Measurements from ENCODE around the gene SLC7A14. TPM values are rescaled to one million over a fixed set of nuclear protein-coding genes. Genes with fewer than 3 reads are reported as not detected.

The SLC7A14 gene
- total RNA-seq, 4 donors from 2014 or later: not detected

GRCh38 chr3:170528726-170529125 lies 57.1 kb downstream of the SLC7A14 start:
- no peak overlapping the region for H3K4me3 ChIP-seq
- H3K36me3 ChIP-seq: no peaks in the 10 kb centered on the region
- peaks cover 6% of the 10 kb centered on the region for H3K4me1 ChIP-seq
- H3K27ac ChIP-seq: no peak overlapping the region
- H3K27me3 ChIP-seq: no peaks in the 10 kb centered on the region
- TF ChIP-seq POLR2A (IDR thresholded peaks at IDR 0.05) (no peak), CTCF (IDR thresholded peaks at IDR 0.05) (no peak), EP300 (IDR thresholded peaks at IDR 0.05) (no peak), POLR2AphosphoS5 (IDR thresholded peaks at IDR 0.05) (no peak)
- DNase-seq (ENCODE audit: low spot score in 2 of 2): no peak
- WGBS: 61% methylated on average over 8 of the region's 8 CpGs
- H3K9me3 ChIP-seq: no peaks in the 10 kb centered on the region

GRCh38 chr3:170524073-170524472 lies 61.8 kb downstream of the SLC7A14 start:
- no peak overlapping the region for H3K27ac ChIP-seq
- no peaks in the 10 kb centered on the region for H3K27me3 ChIP-seq
- no peak for DNase-seq (ENCODE audit: low spot score in 2 of 2)
- H3K9me3 ChIP-seq: no peaks in the 10 kb centered on the region
- H3K36me3 ChIP-seq: no peaks in the 10 kb centered on the region
- H3K4me1 ChIP-seq: no peaks in the 10 kb centered on the region
- TF ChIP-seq CTCF (IDR thresholded peaks at IDR 0.05) (no peak), POLR2AphosphoS5 (IDR thresholded peaks at IDR 0.05) (no peak), POLR2A (IDR thresholded peaks at IDR 0.05) (no peak), EP300 (IDR thresholded peaks at IDR 0.05) (no peak)
- no peak overlapping the region for H3K4me3 ChIP-seq

DNA sequence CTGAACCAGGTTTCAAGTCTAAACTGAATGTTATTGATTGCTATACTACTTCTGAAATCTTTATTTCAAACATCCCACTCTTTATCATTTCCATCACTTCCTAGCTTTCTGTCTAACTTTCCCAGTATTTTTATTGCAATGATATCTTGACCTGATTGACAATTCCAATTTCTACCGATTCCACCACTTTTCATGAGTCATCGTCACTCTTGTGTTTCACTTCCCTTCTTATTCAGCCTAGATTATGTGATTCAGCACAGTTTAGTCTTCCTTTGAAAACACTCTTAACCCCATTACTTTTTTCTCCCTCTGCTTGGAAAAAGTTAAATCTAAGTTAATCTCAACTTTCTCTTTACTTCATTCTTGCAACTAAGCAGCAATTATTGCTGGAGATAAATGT lies 62.6 kb downstream of the SLC7A14 start:
- Histone ChIP-seq H3K9me3 (no peaks in the 10 kb centered on the region), H3K36me3 (no peaks in the 10 kb centered on the region), H3K4me1 (no peaks in the 10 kb centered on the region), H3K4me3 (no peak overlapping the region), H3K27ac (no peak overlapping the region), H3K27me3 (no peaks in the 10 kb centered on the region)
- no peak for TF ChIP-seq CTCF (IDR thresholded peaks at IDR 0.05)
- no peak for TF ChIP-seq POLR2AphosphoS5 (IDR thresholded peaks at IDR 0.05)
- TF ChIP-seq POLR2A (IDR thresholded peaks at IDR 0.05): no peak
- no peak for TF ChIP-seq EP300 (IDR thresholded peaks at IDR 0.05)
- DNase-seq (ENCODE audit: low spot score in 2 of 2): no peak
- 62% methylated on average over 2 of the region's 2 CpGs for WGBS

- 43% methylated on average over 2 of the region's 2 CpGs for WGBS
- Histone ChIP-seq H3K36me3 (no peaks in the 10 kb centered on the region), H3K27ac (no peak overlapping the region), H3K4me3 (no peak overlapping the region), H3K9me3 (no peaks in the 10 kb centered on the region), H3K4me1 (no peaks in the 10 kb centered on the region), H3K27me3 (no peaks in the 10 kb centered on the region)
- TF ChIP-seq EP300 (IDR thresholded peaks at IDR 0.05) (no peak), POLR2A (IDR thresholded peaks at IDR 0.05) (no peak), CTCF (IDR thresholded peaks at IDR 0.05) (no peak), POLR2AphosphoS5 (IDR thresholded peaks at IDR 0.05) (no peak)
- DNase-seq (ENCODE audit: low spot score in 2 of 2): no peak
Observed at GRCh38 chr3:170522201-170522600, 63.7 kb downstream of the SLC7A14 start.

DNA sequence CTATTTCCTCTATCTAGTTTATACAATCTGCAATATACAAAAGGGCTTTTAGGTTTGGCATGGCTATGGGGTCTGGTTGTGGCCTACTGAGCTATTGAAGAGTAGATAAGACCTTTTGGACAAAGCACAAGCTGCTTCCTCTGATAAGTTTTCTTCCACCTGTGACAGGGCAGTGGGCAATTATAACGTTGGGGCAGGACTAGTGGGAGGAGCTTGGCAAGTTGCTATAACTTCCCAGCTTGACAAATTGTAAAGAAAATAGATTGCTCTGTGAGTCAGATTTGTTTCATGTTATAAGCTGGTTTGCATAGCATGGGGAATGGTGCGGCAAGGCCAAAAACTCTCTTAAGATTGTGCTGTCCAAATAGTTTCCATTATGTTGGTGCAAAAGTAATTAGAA lies 64.9 kb downstream of the SLC7A14 start:
- Histone ChIP-seq H3K27ac (no peak overlapping the region), H3K36me3 (no peaks in the 10 kb centered on the region), H3K4me3 (no peak overlapping the region), H3K4me1 (no peaks in the 10 kb centered on the region), H3K27me3 (no peaks in the 10 kb centered on the region), H3K9me3 (no peaks in the 10 kb centered on the region)
- DNase-seq (ENCODE audit: low spot score in 2 of 2): no peak
- 34% methylated on average over 2 of the region's 2 CpGs for WGBS
- TF ChIP-seq POLR2AphosphoS5 (IDR thresholded peaks at IDR 0.05) (no peak), POLR2A (IDR thresholded peaks at IDR 0.05) (no peak), CTCF (IDR thresholded peaks at IDR 0.05) (no peak), EP300 (IDR thresholded peaks at IDR 0.05) (no peak)
